ENCODE data around the gene FLT3.

GRCh38 chr13:28022848-28023518 is 77.4 kb downstream of the FLT3 start:
- no peak for TF ChIP-seq CTCF (IDR thresholded peaks at IDR 0.05)
- no peak for TF ChIP-seq POLR2A (IDR thresholded peaks at IDR 0.05; ENCODE audit: low read depth)
- no peak for TF ChIP-seq POLR2AphosphoS5 (IDR thresholded peaks at IDR 0.05)
- no peak for TF ChIP-seq EP300 (IDR thresholded peaks at IDR 0.05)

All from esophagus muscularis mucosa (tissue), 4 donors.